ENCODE measurements around the gene BMP8B. TPM values are rescaled to one million over a fixed set of nuclear protein-coding genes. Genes with fewer than 3 reads are reported as not detected.
"Not testable (repeated sequence)": the region's sequence is repeated elsewhere in the genome, so short reads cannot be mapped to it uniquely, and the experiment has no call there.

BMP8B gene
- total RNA-seq, 1 experiment from 2014 or later = 0.08 TPM

DNA sequence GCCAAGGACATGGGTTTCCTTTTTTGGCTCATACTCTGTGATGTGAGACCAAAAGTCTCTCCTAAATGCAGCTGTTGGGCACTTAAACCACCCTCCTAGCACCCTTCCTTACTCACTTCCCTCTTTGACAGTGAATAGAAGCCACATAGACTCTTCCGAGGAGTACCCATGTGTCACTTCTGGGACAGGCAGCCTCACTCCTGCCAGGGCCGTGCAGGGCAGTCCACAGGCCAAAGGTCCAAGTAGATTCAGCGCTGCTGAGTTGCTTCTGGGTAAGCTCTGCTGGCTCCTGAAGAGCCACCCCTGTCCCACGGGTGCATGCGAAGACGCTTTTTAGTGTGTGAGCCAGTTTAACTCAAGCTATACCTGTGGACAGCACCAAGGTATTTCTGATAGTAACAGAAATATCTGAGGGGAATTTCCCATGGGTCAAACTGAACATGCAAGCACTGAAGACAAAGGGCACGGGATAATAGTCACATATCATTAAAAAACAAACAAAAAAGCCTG is 36.8 kb upstream of the BMP8B start:
- H3K27ac ChIP-seq = no peak overlapping the region
- H3K9me3 ChIP-seq (replicated peaks) = no peaks in the 10 kb centered on the region
- H3K36me3 ChIP-seq = no peaks in the 10 kb centered on the region
- H3K4me1 ChIP-seq (replicated peaks) = no peaks in the 10 kb centered on the region
- H3K27me3 ChIP-seq (replicated peaks) = 0 out of 2 replicates have a peak, but pooled peaks cover 2% of the 10 kb centered on the region
- no peak overlapping the region for H3K4me3 ChIP-seq
- DNase-seq (ENCODE audit: low read depth in 1 of 2, low spot score in 2 of 2) = no peak

GRCh38 chr1:39823450-39823849 is 34.8 kb upstream of the BMP8B start:
- not testable (repeated sequence) for H3K27me3 ChIP-seq (replicated peaks); H3K4me3 ChIP-seq; H3K27ac ChIP-seq; DNase-seq (ENCODE audit: low read depth in 1 of 2, low spot score in 2 of 2); H3K36me3 ChIP-seq; H3K9me3 ChIP-seq (replicated peaks); H3K4me1 ChIP-seq (replicated peaks)

- Histone ChIP-seq H3K27me3 (replicated peaks) (no peaks in the 10 kb centered on the region), H3K4me1 (replicated peaks) (no peaks in the 10 kb centered on the region), H3K36me3 (no peaks in the 10 kb centered on the region), H3K27ac (no peak overlapping the region), H3K4me3 (no peak overlapping the region), H3K9me3 (replicated peaks) (no peaks in the 10 kb centered on the region)
- DNase-seq (ENCODE audit: low read depth in 1 of 2, low spot score in 2 of 2) = no peak
Measured at GRCh38 chr1:39822146-39822545, 33.5 kb upstream of the BMP8B start.

DNA sequence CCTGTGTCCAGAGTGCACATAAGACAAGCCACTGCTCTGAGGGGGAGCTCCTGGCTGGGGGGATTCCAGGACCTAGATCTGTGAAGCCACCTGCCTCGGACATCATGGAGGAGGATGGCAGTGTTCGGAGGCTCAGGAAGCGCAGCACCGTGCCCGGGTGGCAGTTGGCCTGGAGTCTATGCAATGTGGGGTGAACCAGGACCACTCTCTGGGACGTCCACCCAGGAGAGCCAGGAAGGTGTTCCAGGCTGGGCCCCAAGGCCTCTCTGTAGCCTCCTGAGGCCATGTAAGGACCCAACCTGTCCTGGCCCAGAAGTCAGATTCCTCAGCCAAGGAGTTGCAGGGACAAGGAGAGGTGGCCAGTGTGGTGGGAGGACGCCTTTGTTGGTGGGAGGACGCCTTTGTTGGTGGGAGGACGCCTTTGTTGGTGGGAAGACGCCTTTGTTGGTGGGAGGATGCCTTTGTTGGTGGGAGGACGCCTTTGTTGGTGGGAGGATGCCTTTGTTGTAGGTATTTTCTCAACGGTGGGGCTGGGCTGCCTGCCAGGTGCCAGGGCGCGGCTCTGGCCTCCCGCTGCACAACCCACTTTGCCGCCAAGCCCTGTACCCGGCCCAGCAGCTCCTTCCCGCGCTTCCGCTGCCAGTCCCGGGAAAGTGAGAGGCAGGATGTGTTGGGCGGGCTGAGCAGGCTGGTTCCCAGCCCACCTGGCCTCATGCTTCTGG is 30.6 kb upstream of the BMP8B start:
- no peak overlapping the region for H3K4me3 ChIP-seq
- H3K9me3 ChIP-seq (replicated peaks) = no peaks in the 10 kb centered on the region
- peaks cover 7% of the 10 kb centered on the region for H3K4me1 ChIP-seq (replicated peaks)
- no peaks in the 10 kb centered on the region for H3K27me3 ChIP-seq (replicated peaks)
- H3K36me3 ChIP-seq = no peaks in the 10 kb centered on the region
- no peak for DNase-seq (ENCODE audit: low read depth in 1 of 2, low spot score in 2 of 2)
- H3K27ac ChIP-seq = no peak overlapping the region

GRCh38 chr1:39818482-39818881 is 29.8 kb upstream of the BMP8B start:
- no peaks in the 10 kb centered on the region for H3K9me3 ChIP-seq (replicated peaks)
- no peak overlapping the region for H3K27ac ChIP-seq
- H3K4me1 ChIP-seq (replicated peaks) = peaks cover 7% of the 10 kb centered on the region
- H3K4me3 ChIP-seq = no peak overlapping the region
- DNase-seq (ENCODE audit: low read depth in 1 of 2, low spot score in 2 of 2) = no peak
- H3K27me3 ChIP-seq (replicated peaks) = no peaks in the 10 kb centered on the region
- H3K36me3 ChIP-seq = no peaks in the 10 kb centered on the region

DNA sequence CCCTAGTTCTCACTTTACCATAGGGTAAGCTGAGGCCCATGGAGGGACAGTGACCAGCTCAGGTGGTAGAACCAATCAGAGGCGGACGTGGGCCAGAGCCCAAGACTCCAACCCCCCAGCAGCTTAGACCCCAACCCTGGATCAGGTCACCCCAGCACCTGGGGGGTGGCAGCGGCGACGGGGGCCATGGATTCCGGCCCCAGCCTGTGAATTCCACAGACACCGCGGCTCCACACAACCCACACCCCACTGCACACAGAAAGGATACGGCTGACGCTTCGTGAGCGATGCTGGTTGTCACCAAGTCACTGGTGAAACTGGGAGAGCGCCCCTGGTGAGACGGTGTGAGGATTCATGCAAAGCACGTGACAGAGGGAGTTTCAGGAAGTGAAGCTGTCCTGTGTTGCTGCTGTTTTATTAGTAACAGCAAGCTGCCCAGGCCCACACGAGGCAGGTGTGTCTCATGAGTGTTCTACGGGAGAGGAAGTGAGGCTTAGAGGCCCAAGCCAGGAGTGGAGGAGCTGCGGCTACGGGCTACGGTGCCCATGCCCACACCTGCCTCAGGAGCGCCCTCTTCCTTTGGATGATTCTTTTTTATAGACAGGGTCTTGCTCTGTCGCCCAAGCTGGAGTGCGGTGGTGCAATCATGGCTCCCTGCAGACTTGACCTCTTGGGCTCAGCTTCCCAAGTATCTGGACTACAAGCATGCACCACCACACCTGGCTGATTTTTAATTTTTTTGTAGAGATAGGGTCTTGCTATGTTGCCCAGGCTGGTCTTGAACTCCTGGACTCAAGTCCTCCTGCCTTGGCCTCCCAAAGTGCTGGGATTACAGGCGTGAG is 28.6 kb upstream of the BMP8B start:
- H3K9me3 ChIP-seq (replicated peaks); H3K4me3 ChIP-seq; H3K27ac ChIP-seq; H3K4me1 ChIP-seq (replicated peaks); DNase-seq (ENCODE audit: low read depth in 1 of 2, low spot score in 2 of 2); H3K27me3 ChIP-seq (replicated peaks); H3K36me3 ChIP-seq: not testable (repeated sequence)

- H3K36me3 ChIP-seq = no peaks in the 10 kb centered on the region
- H3K4me3 ChIP-seq = no peak overlapping the region
- H3K27ac ChIP-seq = no peak overlapping the region
- no peaks in the 10 kb centered on the region for H3K9me3 ChIP-seq (replicated peaks)
- H3K27me3 ChIP-seq (replicated peaks) = no peaks in the 10 kb centered on the region
- peaks cover 7% of the 10 kb centered on the region for H3K4me1 ChIP-seq (replicated peaks)
- DNase-seq (ENCODE audit: low read depth in 1 of 2, low spot score in 2 of 2) = peak; percentile 79 to 89
Measured at GRCh38 chr1:39816415-39817090, 27.9 kb upstream of the BMP8B start.

GRCh38 chr1:39812913-39813312 is 24.2 kb upstream of the BMP8B start:
- no peak for DNase-seq (ENCODE audit: low read depth in 1 of 2, low spot score in 2 of 2)
- no peaks in the 10 kb centered on the region for H3K9me3 ChIP-seq (replicated peaks)
- peaks cover 7% of the 10 kb centered on the region for H3K4me1 ChIP-seq (replicated peaks)
- H3K27me3 ChIP-seq (replicated peaks) = no peaks in the 10 kb centered on the region
- H3K27ac ChIP-seq = no peak overlapping the region
- H3K4me3 ChIP-seq = no peak overlapping the region
- H3K36me3 ChIP-seq = no peaks in the 10 kb centered on the region

DNA sequence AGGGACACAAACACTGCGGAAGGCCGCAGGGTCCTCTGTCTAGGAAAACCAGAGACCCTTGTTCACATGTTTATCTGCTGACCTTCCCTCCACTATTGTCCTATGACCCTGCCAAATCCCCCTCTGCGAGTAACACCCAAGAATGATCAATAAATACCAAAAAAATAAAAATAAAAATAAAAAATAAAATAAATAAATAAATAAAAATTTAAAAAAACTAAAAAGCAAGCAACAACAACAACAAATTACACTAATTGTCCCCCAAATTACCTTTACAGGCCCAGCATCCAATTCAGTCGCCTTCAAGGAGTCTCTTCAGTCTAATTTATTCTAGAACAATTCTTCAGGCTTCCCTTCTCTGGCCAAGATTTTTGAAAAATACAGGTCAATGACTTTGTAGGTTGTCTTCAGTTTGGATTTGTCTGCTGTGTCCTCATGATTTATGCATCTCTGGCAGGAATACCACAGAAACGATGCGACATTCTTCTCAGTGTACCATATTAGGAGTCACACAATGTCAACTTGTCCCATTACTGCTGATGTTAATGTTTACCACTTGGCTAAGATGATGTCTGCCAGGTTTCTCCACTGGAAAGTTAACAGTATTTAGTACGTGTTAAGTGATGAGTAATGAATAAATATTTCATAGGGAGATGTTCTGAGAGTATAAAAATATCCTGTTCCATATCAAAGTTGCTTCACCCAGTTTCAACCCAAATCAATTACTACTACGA is 20.3 kb upstream of the BMP8B start:
- Histone ChIP-seq H3K27ac (no peak overlapping the region), H3K4me3 (no peak overlapping the region), H3K4me1 (replicated peaks) (no peaks in the 10 kb centered on the region), H3K9me3 (replicated peaks) (no peaks in the 10 kb centered on the region), H3K27me3 (replicated peaks) (no peaks in the 10 kb centered on the region), H3K36me3 (no peaks in the 10 kb centered on the region)
- no peak for DNase-seq (ENCODE audit: low read depth in 1 of 2, low spot score in 2 of 2)

GRCh38 chr1:39805385-39805784 is 16.7 kb upstream of the BMP8B start:
- Histone ChIP-seq H3K4me3 (no peak overlapping the region), H3K27ac (no peak overlapping the region), H3K4me1 (replicated peaks) (peaks cover 7% of the 10 kb centered on the region), H3K36me3 (no peaks in the 10 kb centered on the region), H3K9me3 (replicated peaks) (no peaks in the 10 kb centered on the region), H3K27me3 (replicated peaks) (no peaks in the 10 kb centered on the region)
- DNase-seq (ENCODE audit: low read depth in 1 of 2, low spot score in 2 of 2) = no peak

- no peaks in the 10 kb centered on the region for H3K27me3 ChIP-seq (replicated peaks)
- H3K27ac ChIP-seq = no peak overlapping the region
- no peak overlapping the region for H3K4me3 ChIP-seq
- no peak for DNase-seq (ENCODE audit: low read depth in 1 of 2, low spot score in 2 of 2)
- no peaks in the 10 kb centered on the region for H3K9me3 ChIP-seq (replicated peaks)
- H3K4me1 ChIP-seq (replicated peaks) = peaks cover 23% of the 10 kb centered on the region
- no peaks in the 10 kb centered on the region for H3K36me3 ChIP-seq
Measured at GRCh38 chr1:39802496-39803260, 14.0 kb upstream of the BMP8B start.

- Histone ChIP-seq H3K4me3 (no peak overlapping the region), H3K9me3 (replicated peaks) (no peaks in the 10 kb centered on the region), H3K27ac (no peak overlapping the region), H3K27me3 (replicated peaks) (no peaks in the 10 kb centered on the region), H3K36me3 (no peaks in the 10 kb centered on the region), H3K4me1 (replicated peaks) (peaks cover 23% of the 10 kb centered on the region)
- DNase-seq (ENCODE audit: low read depth in 1 of 2, low spot score in 2 of 2) = no peak
Measured at GRCh38 chr1:39800471-39800835, 11.8 kb upstream of the BMP8B start.
